ENCODE data around the gene FIGNL2.

DNA sequence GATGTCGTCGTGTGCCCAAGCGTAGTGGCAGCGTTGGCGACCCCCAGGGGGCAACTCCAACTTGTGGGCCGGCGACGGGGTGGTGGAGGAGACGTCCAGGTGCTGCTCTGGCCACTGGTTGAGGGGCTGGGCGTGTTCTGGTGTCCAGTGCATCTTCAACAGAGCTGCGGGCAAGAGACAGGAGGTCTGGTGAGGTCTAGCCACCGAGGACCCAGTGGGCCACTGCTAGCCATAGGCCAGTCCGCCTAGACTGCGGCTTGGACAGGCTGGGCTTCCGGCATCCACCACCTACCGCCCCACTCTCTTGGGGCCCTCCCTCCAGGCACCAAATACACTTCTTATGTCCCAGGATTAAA, 26.3 kb downstream of the FIGNL2 start:
- TF ChIP-seq, protein P1, sequence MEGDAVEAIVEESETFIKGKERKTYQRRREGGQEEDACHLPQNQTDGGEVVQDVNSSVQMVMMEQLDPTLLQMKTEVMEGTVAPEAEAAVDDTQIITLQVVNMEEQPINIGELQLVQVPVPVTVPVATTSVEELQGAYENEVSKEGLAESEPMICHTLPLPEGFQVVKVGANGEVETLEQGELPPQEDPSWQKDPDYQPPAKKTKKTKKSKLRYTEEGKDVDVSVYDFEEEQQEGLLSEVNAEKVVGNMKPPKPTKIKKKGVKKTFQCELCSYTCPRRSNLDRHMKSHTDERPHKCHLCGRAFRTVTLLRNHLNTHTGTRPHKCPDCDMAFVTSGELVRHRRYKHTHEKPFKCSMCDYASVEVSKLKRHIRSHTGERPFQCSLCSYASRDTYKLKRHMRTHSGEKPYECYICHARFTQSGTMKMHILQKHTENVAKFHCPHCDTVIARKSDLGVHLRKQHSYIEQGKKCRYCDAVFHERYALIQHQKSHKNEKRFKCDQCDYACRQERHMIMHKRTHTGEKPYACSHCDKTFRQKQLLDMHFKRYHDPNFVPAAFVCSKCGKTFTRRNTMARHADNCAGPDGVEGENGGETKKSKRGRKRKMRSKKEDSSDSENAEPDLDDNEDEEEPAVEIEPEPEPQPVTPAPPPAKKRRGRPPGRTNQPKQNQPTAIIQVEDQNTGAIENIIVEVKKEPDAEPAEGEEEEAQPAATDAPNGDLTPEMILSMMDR (conservative IDR thresholded peaks at IDR 0.05; ENCODE audit: low read depth, low read length): no peak
- TF ChIP-seq NFE2L2 (IDR thresholded peaks at IDR 0.05; ENCODE audit: low read depth, low read length): no peak
- no peak for TF ChIP-seq BHLHE40 (IDR thresholded peaks at IDR 0.05; ENCODE audit: low read depth, low read length)
- no peak for TF ChIP-seq RAD21 (IDR thresholded peaks at IDR 0.05; ENCODE audit: low read length)
- no peak for TF ChIP-seq POLR2A (IDR thresholded peaks at IDR 0.05; ENCODE audit: low read depth, low read length)
- TF ChIP-seq RCOR1 (IDR thresholded peaks at IDR 0.05; ENCODE audit: insufficient replicate concordance, low read length): no peak
- no peak for TF ChIP-seq CEBPB (IDR thresholded peaks at IDR 0.05; ENCODE audit: low read depth, low read length)
- no peak for TF ChIP-seq MAFK (IDR thresholded peaks at IDR 0.05; ENCODE audit: low read depth, low read length)
- no peak for TF ChIP-seq MAZ (IDR thresholded peaks at IDR 0.05; ENCODE audit: borderline replicate concordance, low read depth, low read length)
- no peak for TF ChIP-seq SMC3 (IDR thresholded peaks at IDR 0.05; ENCODE audit: low read depth, low read length)
- TF ChIP-seq RFX5 (IDR thresholded peaks at IDR 0.05; ENCODE audit: low read depth, low read length): no peak
- TF ChIP-seq CHD1 (IDR thresholded peaks at IDR 0.05; ENCODE audit: low read depth, low read length): no peak
- TF ChIP-seq, protein P2, sequence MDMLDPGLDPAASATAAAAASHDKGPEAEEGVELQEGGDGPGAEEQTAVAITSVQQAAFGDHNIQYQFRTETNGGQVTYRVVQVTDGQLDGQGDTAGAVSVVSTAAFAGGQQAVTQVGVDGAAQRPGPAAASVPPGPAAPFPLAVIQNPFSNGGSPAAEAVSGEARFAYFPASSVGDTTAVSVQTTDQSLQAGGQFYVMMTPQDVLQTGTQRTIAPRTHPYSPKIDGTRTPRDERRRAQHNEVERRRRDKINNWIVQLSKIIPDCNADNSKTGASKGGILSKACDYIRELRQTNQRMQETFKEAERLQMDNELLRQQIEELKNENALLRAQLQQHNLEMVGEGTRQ (IDR thresholded peaks at IDR 0.05; ENCODE audit: low read depth, low read length): no peak
- no peak for TF ChIP-seq MXI1 (IDR thresholded peaks at IDR 0.05; ENCODE audit: borderline replicate concordance, low read depth, low read length)

All from IMR-90 (cell line).